Gastroesophageal sphincter (tissue), 4 donors: ENCODE measurements around the gene DGAT2. TPM values are rescaled to one million over a fixed set of nuclear protein-coding genes. Genes with fewer than 3 reads are reported as not detected.

Source experiments
- ATAC-seq: fragments of 150-250 bp; one replicate; pipeline ENCODE4 v1.9.1; 2016; ENCODE audit warnings: mild to moderate bottlenecking, moderate library complexity
- H3K27ac ChIP-seq, 4 donors: fragments of 200-600 bp; sonication (generic) in 3 of 4; 1 replicate in 3 of 4; 2 replicates in 1 of 4; pipeline ENCODE4 v1.5.1; 2016 to 2019
- H3K27me3 ChIP-seq: fragments of 200-600 bp; sonication (generic); one replicate; pipeline ENCODE4 v1.5.1; 2019
- H3K36me3 ChIP-seq, 2 donors: fragments of 200-600 bp; sonication (generic); one replicate each; pipeline ENCODE4 v1.5.1; 2019; ENCODE audit warnings: control low read depth in 1 of 2
- H3K4me1 ChIP-seq, 3 donors: fragments of 200-600 bp; sonication (generic); 1 replicate in 2 of 3; 2 replicates in 1 of 3; pipeline ENCODE4 v1.5.1; 2016 to 2019; ENCODE audit warnings: control low read depth in 2 of 3
- H3K4me3 ChIP-seq, 2 donors: fragments of 200-600 bp; sonication (generic); one replicate each; pipeline ENCODE4 v1.5.1; 2019; ENCODE audit warnings: mild to moderate bottlenecking in 1 of 2, moderate library complexity in 1 of 2
- H3K9me3 ChIP-seq, 3 donors: fragments of 200-600 bp; sonication (generic); one replicate each; pipeline ENCODE4 v1.5.1; 2017 to 2019; ENCODE audit warnings: control low read depth in 2 of 3
- EP300 ChIP-seq: sonication (generic); formaldehyde crosslinking; IDR thresholded peaks from one replicate; pipeline ENCODE4 v1.6.1; 2017; ENCODE audit warnings: antibody characterized with exemption, mild to moderate bottlenecking
- POLR2A ChIP-seq, 2 donors: fragments of 450-650 bp; IDR thresholded peaks; one replicate each; pipeline ENCODE4 v1.6.1; 2017; ENCODE audit warnings: antibody characterized with exemption in 2 of 2, mild to moderate bottlenecking in 2 of 2, moderate library complexity in 1 of 2
- POLR2AphosphoS5 ChIP-seq: sonication (generic); formaldehyde crosslinking; IDR thresholded peaks from one replicate; pipeline ENCODE4 v1.6.1; 2017; ENCODE audit warnings: antibody characterized with exemption
- WGBS, 2 donors: methylation state at CpG; one replicate each; pipeline ENCODE4 v1.1.5; 2018; ENCODE audit warnings: low coverage in 1 of 2; 5-methylcytosine and 5-hydroxymethylcytosine counted together
- total RNA-seq, 4 donors: library from RNA; depleted of rRNA; stranded (reverse); fragments of >200 nt; gene quantifications; one replicate each; pipeline ENCODE4 v1.1.0, GENCODE V29; 2016
- TF ChIP-seq, protein P1 (sequence below), 4 experiments: fragments of 200-600 bp in 2 of 4; fragments of 450-650 bp in 2 of 4; sonication (generic) in 1 of 4; IDR thresholded peaks; one replicate each; pipeline ENCODE4 v1.5.1; 2017 to 2019; ENCODE audit warnings: antibody characterized with exemption in 4 of 4, mild to moderate bottlenecking in 2 of 4, moderate library complexity in 2 of 4

DGAT2 gene
- total RNA-seq, 4 donors from 2014 or later: 0.74 to 14.4 (median 1.5) TPM

DNA sequence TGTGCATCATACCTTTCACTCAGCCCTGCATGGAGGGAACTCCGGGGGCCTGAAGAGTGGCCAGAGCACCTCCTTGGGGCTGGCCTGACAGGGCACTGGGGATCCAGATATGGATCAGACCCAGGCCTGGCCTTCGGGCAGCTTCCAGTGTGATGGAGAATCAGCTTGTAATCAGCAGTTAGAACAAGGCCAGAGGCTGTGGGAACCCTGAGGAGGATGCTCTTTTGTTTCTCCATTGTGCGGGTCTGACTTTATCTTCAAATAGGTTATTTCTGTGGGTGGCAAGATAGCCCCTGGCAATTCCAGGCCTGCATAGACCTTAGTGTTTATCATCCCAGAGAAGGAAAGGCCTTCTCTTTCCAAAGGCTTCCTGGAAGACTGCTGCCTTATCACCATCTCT, 12.3 kb downstream of the DGAT2 start:
- H3K4me3 ChIP-seq: no peak overlapping the region
- TF ChIP-seq POLR2A (IDR thresholded peaks at IDR 0.05) (no peak), POLR2AphosphoS5 (no peak)
- H3K36me3 ChIP-seq: no peaks in the 10 kb centered on the region
- no peaks in the 10 kb centered on the region for H3K9me3 ChIP-seq
- WGBS, 2 donors: 92 to 100% methylated on average over 1 to 2 of the region's 3 CpGs
- no peaks in the 10 kb centered on the region for H3K27me3 ChIP-seq
- H3K4me1 ChIP-seq: no peaks in the 10 kb centered on the region
- no peak for ATAC-seq
- H3K27ac ChIP-seq: no peak overlapping the region

DNA sequence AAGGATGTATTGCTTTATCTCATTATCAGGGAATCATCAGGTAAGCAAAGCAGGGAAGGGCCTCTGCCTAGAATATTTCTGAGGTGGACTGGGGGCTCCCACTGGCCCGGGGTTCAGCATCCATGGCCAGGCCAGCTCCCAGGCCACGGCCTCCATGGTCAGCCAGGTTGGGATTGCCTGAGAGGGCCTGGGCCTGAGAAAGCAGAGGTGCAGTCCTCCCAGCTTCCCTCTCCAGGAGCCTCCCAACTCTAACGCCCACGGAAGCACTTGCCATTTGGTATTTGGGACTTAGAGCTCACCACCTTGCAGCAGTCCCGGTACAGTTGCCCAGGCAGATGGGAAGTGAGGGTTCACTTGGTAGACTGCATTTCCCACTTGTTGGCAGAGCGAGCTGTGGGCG, 12.7 kb downstream of the DGAT2 start:
- H3K4me3 ChIP-seq: no peak overlapping the region
- H3K4me1 ChIP-seq: no peaks in the 10 kb centered on the region
- no peaks in the 10 kb centered on the region for H3K36me3 ChIP-seq
- ATAC-seq: no peak
- TF ChIP-seq EP300 (no peak), POLR2AphosphoS5 (no peak), POLR2A (IDR thresholded peaks at IDR 0.05) (no peak)
- TF ChIP-seq, protein P1, sequence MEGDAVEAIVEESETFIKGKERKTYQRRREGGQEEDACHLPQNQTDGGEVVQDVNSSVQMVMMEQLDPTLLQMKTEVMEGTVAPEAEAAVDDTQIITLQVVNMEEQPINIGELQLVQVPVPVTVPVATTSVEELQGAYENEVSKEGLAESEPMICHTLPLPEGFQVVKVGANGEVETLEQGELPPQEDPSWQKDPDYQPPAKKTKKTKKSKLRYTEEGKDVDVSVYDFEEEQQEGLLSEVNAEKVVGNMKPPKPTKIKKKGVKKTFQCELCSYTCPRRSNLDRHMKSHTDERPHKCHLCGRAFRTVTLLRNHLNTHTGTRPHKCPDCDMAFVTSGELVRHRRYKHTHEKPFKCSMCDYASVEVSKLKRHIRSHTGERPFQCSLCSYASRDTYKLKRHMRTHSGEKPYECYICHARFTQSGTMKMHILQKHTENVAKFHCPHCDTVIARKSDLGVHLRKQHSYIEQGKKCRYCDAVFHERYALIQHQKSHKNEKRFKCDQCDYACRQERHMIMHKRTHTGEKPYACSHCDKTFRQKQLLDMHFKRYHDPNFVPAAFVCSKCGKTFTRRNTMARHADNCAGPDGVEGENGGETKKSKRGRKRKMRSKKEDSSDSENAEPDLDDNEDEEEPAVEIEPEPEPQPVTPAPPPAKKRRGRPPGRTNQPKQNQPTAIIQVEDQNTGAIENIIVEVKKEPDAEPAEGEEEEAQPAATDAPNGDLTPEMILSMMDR (IDR thresholded peaks at IDR 0.05): no peak
- no peak overlapping the region for H3K27ac ChIP-seq
- no peaks in the 10 kb centered on the region for H3K27me3 ChIP-seq
- WGBS, 2 donors: 88 to 90% methylated on average over 2 to 3 of the region's 7 CpGs
- H3K9me3 ChIP-seq: no peaks in the 10 kb centered on the region

GRCh38 chr11:75781831-75782230, 13.3 kb downstream of the DGAT2 start:
- ATAC-seq: no peak
- WGBS, 2 donors: 88 to 93% methylated on average over 7 to 8 of the region's 9 CpGs

GRCh38 chr11:75782540-75783263, 14.1 kb downstream of the DGAT2 start:
- no peaks in the 10 kb centered on the region for H3K9me3 ChIP-seq
- H3K4me3 ChIP-seq: no peak overlapping the region
- H3K36me3 ChIP-seq: no peaks in the 10 kb centered on the region
- H3K27me3 ChIP-seq: no peaks in the 10 kb centered on the region
- H3K4me1 ChIP-seq: no peaks in the 10 kb centered on the region
- no peak for TF ChIP-seq POLR2A (IDR thresholded peaks at IDR 0.05)
- TF ChIP-seq, protein P1 (IDR thresholded peaks at IDR 0.05): no peak
- ATAC-seq: no peak
- 80 to 100% methylated on average over 1 to 2 of the region's 4 CpGs for WGBS, 2 donors
- H3K27ac ChIP-seq: no peak overlapping the region

More at GRCh38 chr11:75781831-75782230, 13.3 kb downstream of the DGAT2 start:
- Histone ChIP-seq H3K36me3 (no peaks in the 10 kb centered on the region), H3K4me1 (no peaks in the 10 kb centered on the region), H3K27me3 (no peaks in the 10 kb centered on the region), H3K9me3 (no peaks in the 10 kb centered on the region), H3K27ac (no peak overlapping the region), H3K4me3 (no peak overlapping the region)
- TF ChIP-seq POLR2AphosphoS5 (no peak), POLR2A (IDR thresholded peaks at IDR 0.05) (no peak), EP300 (no peak)
- TF ChIP-seq, protein P1 (IDR thresholded peaks at IDR 0.05): no peak

DNA sequence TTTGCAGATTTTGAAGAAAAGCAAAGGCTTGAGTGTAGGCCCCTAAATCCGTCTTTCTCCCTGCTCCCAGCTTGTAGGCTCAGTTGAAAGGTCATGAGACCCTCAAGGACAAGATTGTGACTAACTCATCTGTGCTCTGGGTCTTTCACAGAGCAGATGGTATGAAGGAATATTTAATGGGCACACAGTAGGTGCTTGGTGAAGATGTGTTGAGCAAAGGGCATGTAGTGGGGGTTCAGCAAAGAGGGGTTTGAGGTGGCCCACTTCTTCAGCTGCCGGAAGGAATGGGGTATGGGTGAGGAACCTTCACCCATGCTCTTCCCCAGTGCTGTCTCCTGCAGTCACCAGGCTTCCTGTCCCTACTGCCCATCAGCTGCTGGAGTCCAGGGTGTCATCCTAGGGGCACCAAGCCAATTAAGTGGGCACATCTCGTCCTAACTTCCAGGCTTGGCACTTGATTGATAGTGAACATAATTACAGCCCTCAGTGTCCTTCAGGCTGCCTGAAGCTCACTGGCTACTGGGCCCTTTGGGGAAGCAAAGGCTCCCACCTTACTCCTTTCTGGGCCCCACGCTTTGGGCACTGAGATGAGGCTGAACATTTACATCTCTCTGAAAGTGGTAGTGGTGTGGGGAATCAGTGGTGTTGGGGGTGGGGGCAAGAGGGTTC, 15.0 kb downstream of the DGAT2 start:
- Histone ChIP-seq H3K27me3 (no peaks in the 10 kb centered on the region), H3K36me3 (no peaks in the 10 kb centered on the region), H3K9me3 (no peaks in the 10 kb centered on the region), H3K27ac (no peak overlapping the region), H3K4me3 (no peak overlapping the region), H3K4me1 (no peaks in the 10 kb centered on the region)
- no peak for ATAC-seq
- 100% methylated on average over 1 to 2 of the region's 4 CpGs for WGBS, 2 donors
- TF ChIP-seq POLR2A (IDR thresholded peaks at IDR 0.05): no peak
- TF ChIP-seq POLR2AphosphoS5: no peak
- TF ChIP-seq, protein P1 (IDR thresholded peaks at IDR 0.05): no peak
- TF ChIP-seq EP300: no peak
